ENCODE measurements around the gene ZFHX3. TPM values are rescaled to one million over a fixed set of nuclear protein-coding genes. Genes with fewer than 3 reads are reported as not detected.

The ZFHX3 gene
- total RNA-seq, 4 donors from 2014 or later: 9.1 to 34.0 (median 12.0) TPM

DNA sequence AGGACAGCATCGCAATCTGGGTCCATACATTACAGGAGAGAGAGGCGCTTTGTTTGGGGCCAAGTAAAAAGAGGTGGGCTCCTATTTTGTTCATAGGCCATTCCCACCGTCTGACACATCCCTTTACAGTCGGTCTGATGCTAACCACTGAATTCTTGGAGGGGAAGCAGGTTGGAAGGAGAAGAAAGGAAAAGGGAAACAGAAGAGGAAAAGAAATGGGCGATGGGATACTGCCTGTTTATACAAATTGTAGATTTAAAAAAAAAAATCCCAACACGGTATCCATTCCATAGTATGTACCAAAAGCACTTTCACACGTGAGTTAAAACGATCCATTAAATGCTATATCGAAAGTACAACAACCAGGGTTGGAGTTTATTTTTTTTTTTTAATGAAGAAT is 4.0 kb upstream of the ZFHX3 start:
- Histone ChIP-seq H3K4me1 (peaks cover 17 to 18% of the 10 kb centered on the region in 2 donors), H3K9me3 (no peaks in the 10 kb centered on the region), H3K27me3 (no peaks in the 10 kb centered on the region), H3K4me3 (no peak overlapping the region), H3K27ac (peak overlapping the region; percentile 99), H3K36me3 (no peaks in the 10 kb centered on the region)
- DNase-seq: no peak
- TF ChIP-seq, protein P1, sequence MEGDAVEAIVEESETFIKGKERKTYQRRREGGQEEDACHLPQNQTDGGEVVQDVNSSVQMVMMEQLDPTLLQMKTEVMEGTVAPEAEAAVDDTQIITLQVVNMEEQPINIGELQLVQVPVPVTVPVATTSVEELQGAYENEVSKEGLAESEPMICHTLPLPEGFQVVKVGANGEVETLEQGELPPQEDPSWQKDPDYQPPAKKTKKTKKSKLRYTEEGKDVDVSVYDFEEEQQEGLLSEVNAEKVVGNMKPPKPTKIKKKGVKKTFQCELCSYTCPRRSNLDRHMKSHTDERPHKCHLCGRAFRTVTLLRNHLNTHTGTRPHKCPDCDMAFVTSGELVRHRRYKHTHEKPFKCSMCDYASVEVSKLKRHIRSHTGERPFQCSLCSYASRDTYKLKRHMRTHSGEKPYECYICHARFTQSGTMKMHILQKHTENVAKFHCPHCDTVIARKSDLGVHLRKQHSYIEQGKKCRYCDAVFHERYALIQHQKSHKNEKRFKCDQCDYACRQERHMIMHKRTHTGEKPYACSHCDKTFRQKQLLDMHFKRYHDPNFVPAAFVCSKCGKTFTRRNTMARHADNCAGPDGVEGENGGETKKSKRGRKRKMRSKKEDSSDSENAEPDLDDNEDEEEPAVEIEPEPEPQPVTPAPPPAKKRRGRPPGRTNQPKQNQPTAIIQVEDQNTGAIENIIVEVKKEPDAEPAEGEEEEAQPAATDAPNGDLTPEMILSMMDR (IDR thresholded peaks at IDR 0.05): no peak
- TF ChIP-seq POLR2A (IDR thresholded peaks at IDR 0.05): no peak
- intact Hi-C loops (cut with DNase I; ENCODE audit: low total_unique reads): no loop called here

DNA sequence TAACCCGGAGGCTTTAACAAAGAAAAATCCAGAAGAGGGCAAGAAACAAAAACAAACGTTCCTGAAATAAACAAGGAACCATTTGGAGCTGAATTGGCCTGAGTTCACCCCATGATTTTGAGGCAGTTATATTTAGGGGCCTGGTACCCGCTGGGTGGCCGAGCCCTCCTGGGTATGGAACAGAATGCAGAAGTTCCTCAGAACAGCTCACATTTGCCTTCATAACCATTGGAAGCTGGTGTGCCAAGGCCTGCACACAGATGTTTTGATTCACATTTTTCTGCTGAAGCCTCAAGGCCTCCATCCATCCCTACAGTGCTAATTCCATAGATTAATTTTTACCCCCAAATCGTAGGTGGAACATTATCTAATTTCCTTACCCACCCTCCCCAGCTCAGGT is 3.3 kb upstream of the ZFHX3 start:
- Histone ChIP-seq H3K4me1 (peaks cover 17 to 20% of the 10 kb centered on the region in 2 donors), H3K4me3 (no peak overlapping the region)

DNA sequence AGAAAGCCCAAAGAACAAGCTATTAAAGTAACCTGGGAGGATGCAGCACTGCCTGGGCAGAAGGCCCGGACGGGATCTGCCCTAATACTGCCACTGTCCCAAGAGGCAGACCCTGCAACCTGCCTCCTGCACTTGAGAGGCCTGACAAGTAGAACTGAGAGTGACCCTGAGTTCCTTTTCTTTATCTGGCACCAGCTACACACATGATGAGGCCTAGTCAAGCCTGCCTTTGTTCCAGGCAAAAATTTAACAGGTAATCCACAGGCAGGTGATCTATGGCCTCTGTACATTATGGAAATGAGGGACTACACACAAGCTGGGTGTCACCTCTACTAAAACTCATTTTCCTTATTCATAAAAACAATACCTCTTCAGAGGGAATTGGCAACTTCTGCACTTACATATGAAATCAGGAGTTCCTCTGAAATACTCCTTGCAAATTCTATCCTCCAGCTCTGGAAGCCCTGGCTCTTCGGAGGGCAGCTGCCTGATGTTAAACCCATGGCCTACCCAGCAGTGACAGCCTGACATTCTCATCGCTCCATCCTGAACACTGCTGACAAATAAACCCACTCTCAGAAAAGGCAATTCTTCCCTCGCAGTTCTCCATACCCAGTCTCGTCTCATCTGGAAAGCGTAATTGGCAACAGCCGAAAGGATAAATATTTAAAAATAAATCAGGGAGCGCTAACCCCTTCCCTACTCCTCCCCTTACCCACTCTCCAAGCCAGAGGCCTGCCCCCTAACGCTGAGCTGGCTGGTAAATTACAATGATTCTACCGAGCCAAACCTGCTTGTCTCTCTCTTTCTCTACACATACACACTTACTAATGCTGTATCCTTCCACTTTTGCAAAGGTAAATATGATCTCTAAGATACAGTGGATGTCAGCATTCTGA is 2.5 kb upstream of the ZFHX3 start:
- TF ChIP-seq, protein P1 (IDR thresholded peaks at IDR 0.05): no peak
- no peak for TF ChIP-seq POLR2A (IDR thresholded peaks at IDR 0.05)
- no peak overlapping the region for H3K4me3 ChIP-seq
- no peaks in the 10 kb centered on the region for H3K9me3 ChIP-seq
- intact Hi-C loops (cut with DNase I; ENCODE audit: low total_unique reads): no loop called here
- H3K27ac ChIP-seq: peak overlapping the region; percentile 99
- peaks cover 17 to 20% of the 10 kb centered on the region in 2 donors for H3K4me1 ChIP-seq
- no peaks in the 10 kb centered on the region for H3K27me3 ChIP-seq
- no peaks in the 10 kb centered on the region for H3K36me3 ChIP-seq
- DNase-seq: no peak

More for the DNA sequence above, 3.3 kb upstream of the ZFHX3 start:
- Histone ChIP-seq H3K9me3 (no peaks in the 10 kb centered on the region), H3K36me3 (no peaks in the 10 kb centered on the region), H3K27ac (peak overlapping the region; percentile 99), H3K27me3 (no peaks in the 10 kb centered on the region)
- intact Hi-C loops (cut with DNase I; ENCODE audit: low total_unique reads): no loop called here
- TF ChIP-seq, protein P1 (IDR thresholded peaks at IDR 0.05): no peak
- no peak for TF ChIP-seq POLR2A (IDR thresholded peaks at IDR 0.05)
- no peak for DNase-seq

DNA sequence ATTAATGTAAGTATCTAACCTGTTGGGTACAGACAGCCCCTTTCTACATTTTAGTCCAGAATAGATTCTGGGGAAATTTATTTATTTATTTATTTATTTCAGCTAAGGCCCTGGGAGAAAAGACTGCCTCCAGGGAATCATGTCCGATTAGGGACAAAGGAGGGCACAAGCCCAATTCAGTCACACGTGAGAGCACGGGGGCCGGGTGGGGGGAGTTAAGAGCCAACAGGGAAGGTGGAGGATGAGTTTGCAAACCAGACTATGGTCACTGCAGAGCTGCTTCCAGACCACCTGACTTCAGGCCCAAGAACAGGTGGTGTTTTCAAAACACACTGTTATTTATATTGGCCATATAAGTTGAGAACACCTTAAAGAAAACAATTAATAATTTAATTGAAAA is 1.6 kb upstream of the ZFHX3 start:
- no peak overlapping the region for H3K4me3 ChIP-seq
- no peak for TF ChIP-seq POLR2A (IDR thresholded peaks at IDR 0.05)
- TF ChIP-seq, protein P1 (IDR thresholded peaks at IDR 0.05): no peak
- H3K4me1 ChIP-seq: peaks cover 13 to 20% of the 10 kb centered on the region in 2 donors
- no peaks in the 10 kb centered on the region for H3K27me3 ChIP-seq
- intact Hi-C loops (cut with DNase I; ENCODE audit: low total_unique reads): no loop called here
- peak overlapping the region; percentile 99 for H3K27ac ChIP-seq
- DNase-seq: no peak
- no peaks in the 10 kb centered on the region for H3K9me3 ChIP-seq
- H3K36me3 ChIP-seq: no peaks in the 10 kb centered on the region

DNA sequence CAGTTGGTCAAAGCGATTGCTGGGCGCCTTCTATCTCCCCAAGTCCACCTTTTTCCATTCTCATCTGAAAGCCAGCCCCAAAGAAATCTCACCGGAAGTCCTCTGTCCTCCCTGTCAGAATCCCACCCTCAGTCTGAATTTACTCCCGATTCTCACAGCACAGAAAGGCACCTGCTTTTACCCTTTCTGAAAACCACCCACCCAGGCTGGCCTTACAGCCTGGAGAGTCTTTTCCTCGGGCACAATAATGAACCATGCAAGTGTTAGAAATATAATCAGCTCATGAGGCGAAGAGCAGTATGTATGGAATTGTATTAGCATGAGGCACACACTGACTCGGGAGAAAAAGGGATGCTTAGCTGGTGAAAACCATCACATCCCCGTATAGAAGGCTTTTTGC is 1.2 kb upstream of the ZFHX3 start:
- H3K4me1 ChIP-seq: peaks cover 12 to 20% of the 10 kb centered on the region in 2 donors
- no peaks in the 10 kb centered on the region for H3K36me3 ChIP-seq
- H3K9me3 ChIP-seq: no peaks in the 10 kb centered on the region
- TF ChIP-seq, protein P1 (IDR thresholded peaks at IDR 0.05): no peak
- TF ChIP-seq POLR2A (IDR thresholded peaks at IDR 0.05): no peak
- peak overlapping the region in 1 of 2 donors; percentile 92 for H3K4me3 ChIP-seq
- peak overlapping the region; percentile 99 for H3K27ac ChIP-seq
- no peaks in the 10 kb centered on the region for H3K27me3 ChIP-seq
- DNase-seq: no peak
- intact Hi-C loops (cut with DNase I; ENCODE audit: low total_unique reads): no loop called here

All from uterus (tissue), 4 donors.